H1 (cell line): ENCODE measurements around the gene XPO6. TPM values are rescaled to one million over a fixed set of nuclear protein-coding genes. Genes with fewer than 3 reads are reported as not detected.

Experiments used
- CTCF ChIA-PET: fragments of 300-600 bp; sonication (Branson Sonifier 250); formaldehyde crosslinking; loops from one replicate; lab custom pipeline; 2021; ENCODE audit not compliant: partially characterized antibody; lab: Charles Lee
- POLR2A ChIA-PET: fragments of 300-600 bp; sonication (Branson Sonifier 250); formaldehyde crosslinking; loops from one replicate; lab custom pipeline; 2021; ENCODE audit warnings: inconsistent platforms; ENCODE audit not compliant: partially characterized antibody; lab: Charles Lee
- DNase-seq, 2 experiments: peaks; one replicate each; pipeline versions ENCODE4 v3.0.0 to v3.0.0-alpha.2; 2010 to 2022; ENCODE audit warnings: low spot score in 2 of 2, low read depth in 1 of 2, mixed read lengths in 1 of 2
- FAIRE-seq: peaks from 2 replicates; lab custom pipeline; 2011; peaks lifted over from hg19 to GRCh38; lab: Jason Lieb, UNC
- H2AFZ ChIP-seq: 2 replicates; pipeline ENCODE4 v1.8.1; 2012; ENCODE audit warnings: low read length, inconsistent platforms
- H2AK5ac ChIP-seq: 2 replicates; pipeline ENCODE4 v1.6.1; 2013; ENCODE audit warnings: low read depth, low read length
- H2BK120ac ChIP-seq: replicated peaks from 2 replicates; pipeline ENCODE3; 2013; ENCODE audit warnings: low read depth, low read length, inconsistent platforms
- H2BK12ac ChIP-seq: 2 replicates; pipeline ENCODE4 v1.6.1; 2013; ENCODE audit warnings: low read depth, low read length
- H2BK15ac ChIP-seq: 2 replicates; pipeline ENCODE4 v1.6.1; 2013; ENCODE audit warnings: low read length
- H2BK20ac ChIP-seq: 2 replicates; pipeline ENCODE4 v1.6.1; 2013; ENCODE audit warnings: low read length
- H2BK5ac ChIP-seq: 2 replicates; pipeline ENCODE4 v1.6.1; 2013; ENCODE audit warnings: low read depth, low read length
- H3K14ac ChIP-seq: 2 replicates; pipeline ENCODE4 v1.6.1; 2013; ENCODE audit warnings: inconsistent platforms; ENCODE audit not compliant: insufficient read length
- H3K18ac ChIP-seq: 2 replicates; pipeline ENCODE4 v1.6.1; 2013; ENCODE audit warnings: low read length; ENCODE audit errors: extremely low read depth
- H3K23ac ChIP-seq: 2 replicates; pipeline ENCODE4 v1.6.1; 2013; ENCODE audit warnings: inconsistent platforms; ENCODE audit not compliant: insufficient read length
- H3K23me2 ChIP-seq: 2 replicates; pipeline ENCODE4 v1.6.1; 2013; ENCODE audit warnings: low read depth, low read length
- H3K27ac ChIP-seq: 2 replicates; pipeline ENCODE4 v1.6.1; 2011; ENCODE audit warnings: low read depth, low read length, inconsistent platforms
- H3K27me3 ChIP-seq, 4 experiments: replicated peaks in 1 of 4; 1 replicate in 1 of 4; 2 replicates in 3 of 4; pipeline versions ENCODE4 v1.6.1 to v1.8.1; 2011 to 2013; ENCODE audit warnings: low read length in 3 of 4, mild to moderate bottlenecking in 3 of 4, inconsistent platforms in 2 of 4, mixed read lengths in 2 of 4, moderate library complexity in 1 of 4; ENCODE audit not compliant: control insufficient read depth in 3 of 4, insufficient read depth in 3 of 4; ENCODE audit errors: extremely low read depth in 1 of 4
- H3K36me3 ChIP-seq, 4 experiments: 2 replicates each; pipeline versions ENCODE4 v1.6.1 to v1.8.1; 2011 to 2013; ENCODE audit warnings: mild to moderate bottlenecking in 4 of 4, low read length in 3 of 4, moderate library complexity in 2 of 4, control low read depth in 1 of 4, inconsistent platforms in 1 of 4; ENCODE audit not compliant: insufficient read depth in 4 of 4, control insufficient read depth in 2 of 4
- H3K4ac ChIP-seq: replicated peaks from 2 replicates; pipeline ENCODE3; 2013; ENCODE audit warnings: low read length, low read depth, mixed read lengths, inconsistent platforms; ENCODE audit not compliant: insufficient read length
- H3K4me1 ChIP-seq, 4 experiments: replicated peaks in 1 of 4; 1 replicate in 1 of 4; 2 replicates in 3 of 4; pipeline versions ENCODE4 v1.6.1 to v1.8.1; 2011 to 2013; ENCODE audit warnings: low read length in 3 of 4, inconsistent platforms in 2 of 4, mixed read lengths in 1 of 4; ENCODE audit not compliant: insufficient read depth in 4 of 4, control insufficient read depth in 3 of 4
- H3K4me2 ChIP-seq, 2 experiments: 2 replicates each; pipeline versions ENCODE4 v1.6.1 to v1.8.1; 2011 to 2013; ENCODE audit warnings: low read depth in 2 of 2, low read length in 2 of 2, control low read depth in 1 of 2, inconsistent platforms in 1 of 2, mild to moderate bottlenecking in 1 of 2; ENCODE audit not compliant: insufficient read depth in 1 of 2
- H3K4me3 ChIP-seq, 4 experiments: fragments of 200-600, 300-600 bp in 1 of 4; sonication (generic), shearing (Covaris generic), sonication (Bioruptor Twin) in 1 of 4; 2 replicates each; pipeline versions ENCODE4 v1.5.1 to v1.8.1; 2011 to 2016; ENCODE audit warnings: low read length in 4 of 4, low read depth in 3 of 4, control low read depth in 2 of 4, inconsistent platforms in 2 of 4, mild to moderate bottlenecking in 2 of 4, mixed read lengths in 1 of 4, moderate library complexity in 1 of 4; ENCODE audit not compliant: insufficient read depth in 2 of 4; ENCODE audit errors: extremely low read depth in 1 of 4
- H3K56ac ChIP-seq: replicated peaks from 2 replicates; pipeline ENCODE3; 2013; ENCODE audit warnings: low read depth, mild to moderate bottlenecking, mixed read lengths, low read length, inconsistent platforms; ENCODE audit not compliant: insufficient read length
- H3K79me1 ChIP-seq: 2 replicates; pipeline ENCODE4 v1.6.1; 2013; ENCODE audit warnings: low read depth, low read length, control low read depth
- H3K79me2 ChIP-seq, 2 experiments: 2 replicates each; pipeline versions ENCODE4 v1.6.1 to v1.8.1; 2012 to 2013; ENCODE audit warnings: low read length in 2 of 2, mild to moderate bottlenecking in 2 of 2, inconsistent platforms in 1 of 2; ENCODE audit not compliant: insufficient read depth in 2 of 2, control insufficient read depth in 1 of 2
- H3K9ac ChIP-seq, 4 experiments: replicated peaks in 1 of 4; 1 replicate in 1 of 4; 2 replicates in 3 of 4; pipeline versions ENCODE4 v1.6.1 to v1.8.1; 2011 to 2013; ENCODE audit warnings: low read depth in 3 of 4, low read length in 3 of 4, control low read depth in 2 of 4, mild to moderate bottlenecking in 2 of 4, moderate library complexity in 2 of 4, inconsistent platforms in 1 of 4; ENCODE audit errors: extremely low read depth in 1 of 4
- H3K9me3 ChIP-seq, 2 experiments: 2 replicates each; pipeline versions ENCODE4 v1.6.1 to v1.8.1; 2012 to 2013; ENCODE audit warnings: mild to moderate bottlenecking in 2 of 2, moderate library complexity in 2 of 2, control low read depth in 1 of 2, inconsistent platforms in 1 of 2, low read depth in 1 of 2, low read length in 1 of 2, mixed read lengths in 1 of 2; ENCODE audit not compliant: insufficient read depth in 2 of 2
- H4K20me1 ChIP-seq, 2 experiments: replicated peaks in 1 of 2; 2 replicates each; pipeline versions ENCODE3 to v1.8.1; 2011 to 2013; ENCODE audit warnings: inconsistent platforms in 2 of 2, low read length in 2 of 2, mild to moderate bottlenecking in 1 of 2; ENCODE audit not compliant: insufficient read depth in 2 of 2, control insufficient read depth in 1 of 2
- H4K5ac ChIP-seq: 2 replicates; pipeline ENCODE4 v1.6.1; 2013; ENCODE audit warnings: low read length, low read depth, mixed read lengths, inconsistent platforms; ENCODE audit not compliant: insufficient read length
- H4K8ac ChIP-seq: 2 replicates; pipeline ENCODE4 v1.8.0; 2013; ENCODE audit warnings: mild to moderate bottlenecking, moderate library complexity, low read length, inconsistent platforms; ENCODE audit not compliant: insufficient read depth; ENCODE audit errors: extremely low read depth
- H4K91ac ChIP-seq: replicated peaks from 2 replicates; pipeline ENCODE3; 2013; ENCODE audit warnings: low read length, mixed read lengths, inconsistent platforms; ENCODE audit not compliant: insufficient read length
- BCL11A ChIP-seq, 2 experiments: IDR thresholded peaks; one replicate each; pipeline ENCODE4 v1.6.1; 2011; ENCODE audit warnings: low read depth in 2 of 2, low read length in 2 of 2, mild to moderate bottlenecking in 2 of 2
- EZH2 ChIP-seq: fragments of 200-600 bp; sonication (generic); IDR thresholded peaks from 2 replicates; pipeline ENCODE4 v1.7.1; 2012; ENCODE audit warnings: low read depth, mild to moderate bottlenecking, moderate library complexity, low read length, inconsistent platforms; ENCODE audit not compliant: severe bottlenecking
- HDAC2 ChIP-seq, 2 experiments: fragments of 300-600 bp in 1 of 2; sonication (generic) in 1 of 2; IDR thresholded peaks; 2 replicates each; pipeline ENCODE4 v1.6.1; 2011 to 2012; ENCODE audit warnings: low read depth in 2 of 2, low read length in 2 of 2, mild to moderate bottlenecking in 2 of 2, moderate library complexity in 2 of 2, borderline replicate concordance in 1 of 2, inconsistent platforms in 1 of 2
- KDM5A ChIP-seq: fragments of 200-600 bp; IDR thresholded peaks from 2 replicates; pipeline ENCODE4 v1.7.1; 2012; ENCODE audit warnings: mild to moderate bottlenecking, low read length, inconsistent platforms, mixed read lengths
- POLR2A ChIP-seq, 2 experiments: IDR thresholded peaks; 1 replicate in 1 of 2; 2 replicates in 1 of 2; pipeline ENCODE4 v1.6.1; 2011; ENCODE audit warnings: low read depth in 2 of 2, low read length in 2 of 2, mild to moderate bottlenecking in 2 of 2; ENCODE audit errors: control extremely low read depth in 1 of 2
- POLR2AphosphoS5 ChIP-seq: IDR thresholded peaks from 2 replicates; pipeline ENCODE4 v1.6.1; 2011; ENCODE audit warnings: low read depth, low read length
- POU5F1 ChIP-seq: IDR thresholded peaks from 2 replicates; pipeline ENCODE4 v1.6.1; 2011; ENCODE audit warnings: low read depth, mild to moderate bottlenecking, low read length, moderate library complexity
- RNF2 ChIP-seq: fragments of 200-900, 300-1000 bp; sonication (generic); IDR thresholded peaks from 2 replicates; pipeline ENCODE4 v1.7.1; 2016; ENCODE audit warnings: borderline replicate concordance, low read depth, mild to moderate bottlenecking, antibody characterized with exemption, low read length; ENCODE audit not compliant: poor library complexity, severe bottlenecking; ENCODE audit errors: missing control alignments
- SIN3A ChIP-seq, 2 experiments: IDR thresholded peaks in 1 of 2; conservative IDR thresholded peaks in 1 of 2; 2 replicates each; pipeline ENCODE4 v1.6.1; 2011 to 2012; ENCODE audit warnings: low read length in 2 of 2, improper control_type of control experiment in 1 of 2, low read depth in 1 of 2, mild to moderate bottlenecking in 1 of 2
- SIX5 ChIP-seq: IDR thresholded peaks from 2 replicates; pipeline ENCODE4 v1.6.1; 2011; ENCODE audit warnings: mild to moderate bottlenecking, low read depth, low read length
- WGBS, 2 experiments: shearing (Covaris generic) in 1 of 2; methylation state at CpG; one replicate each; pipeline versions ENCODE4 v1.1.6 to v1.1.7; 2013 to 2015; ENCODE audit warnings: low lambda C conversion rate in 2 of 2, mixed read lengths in 2 of 2, inconsistent platforms in 1 of 2, low coverage in 1 of 2, missing lambda C conversion rate in 1 of 2; ENCODE audit not compliant: insufficient replicate concordance in 2 of 2, insufficient coverage in 1 of 2, insufficient read length in 1 of 2; ENCODE audit errors: extremely low coverage in 1 of 2, missing lambda C conversion rate in 1 of 2; 5-methylcytosine and 5-hydroxymethylcytosine counted together
- polyA plus RNA-seq, 7 experiments: library from polyadenylated mRNA; depleted of rRNA in 3 of 7; stranded (reverse) in 5 of 7; unstranded in 2 of 7; fragments of >200 nt in 5 of 7; fragments of 200-250 nt in 2 of 7; gene quantifications; 1 replicate in 5 of 7; 2 replicates in 1 of 7; 4 replicates in 1 of 7; pipeline versions ENCODE4 v1.2.1 to v1.2.3, GENCODE V29; 2011 to 2013; ENCODE audit warnings: missing spikeins in 2 of 7, mixed read lengths in 2 of 7
- total RNA-seq: library from RNA; stranded (reverse); fragmentation: NEBNext Ultra II Directional; extraction: Animal tissue kit (Norgen Biotek cat#: 25700); gene quantifications from 2 replicates; pipeline ENCODE4 v1.2.1, GENCODE V29; 2021

The XPO6 gene
- total and polyA plus RNA-seq, 2 of the 8 experiments (the other 6 are each of a cell fraction or from before 2014, with no cell fraction given): 152 to 254 TPM

DNA sequence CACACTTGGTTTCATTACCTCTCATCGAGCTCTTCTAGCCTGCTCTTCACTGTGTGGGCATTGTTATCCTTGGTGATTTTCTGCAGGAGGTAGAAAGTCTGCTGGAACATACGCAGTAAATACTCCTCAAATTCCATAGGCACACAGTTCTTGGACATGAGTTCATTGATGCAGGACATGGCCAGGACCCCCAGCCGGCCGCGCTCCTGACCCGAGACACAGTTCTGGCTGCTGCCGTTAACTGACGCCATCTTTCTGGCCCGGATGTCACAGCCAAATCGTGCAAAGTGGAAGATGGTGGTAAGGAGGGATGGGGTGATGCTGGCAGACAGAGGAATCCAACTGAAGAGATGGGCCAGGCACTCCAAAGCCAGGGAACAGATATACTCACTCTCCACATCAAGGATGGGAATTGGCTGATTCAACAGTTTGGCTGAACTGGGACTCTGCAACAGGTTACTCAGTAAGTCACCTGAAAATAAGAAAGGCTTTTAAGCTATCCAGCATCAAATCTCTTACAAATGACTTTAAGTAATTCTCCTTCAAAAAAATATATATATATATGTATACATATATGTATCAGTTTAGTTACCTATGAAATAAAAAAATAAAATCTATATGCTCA, 55.6 kb downstream of the XPO6 start:
- Histone ChIP-seq H3K27me3 (no peaks in the 10 kb centered on the region), H3K18ac (no peak overlapping the region), H3K79me2 (peaks cover 0 to 9% of the 10 kb centered on the region in 2 experiments; a peak in 2 of 4 replicates), H4K5ac (no peak overlapping the region), H3K56ac (no peak overlapping the region), H4K8ac (no peak overlapping the region), H2BK20ac (no peak overlapping the region), H3K23ac (no peak overlapping the region), H3K27ac (no peak overlapping the region), H3K4ac (no peak overlapping the region), H2BK120ac (no peak overlapping the region), H4K20me1 (peaks cover 0 to 2% of the 10 kb centered on the region in 2 experiments), H3K9ac (no peak overlapping the region; a peak in 1 of 7 replicates), H2AFZ (no peak overlapping the region), H3K14ac (no peak overlapping the region), H3K23me2 (no peaks in the 10 kb centered on the region), H4K91ac (no peak overlapping the region), H2BK5ac (no peak overlapping the region), H3K9me3 (no peaks in the 10 kb centered on the region), H3K36me3 (peaks cover 14 to 41% (median 25%) of the 10 kb centered on the region in 4 experiments), H2BK15ac (no peak overlapping the region), H3K79me1 (no peaks in the 10 kb centered on the region; the same call in none of the 2 replicates), H2AK5ac (no peak overlapping the region), H3K4me1 (no peaks in the 10 kb centered on the region; a peak in 1 of 7 replicates), H3K4me3 (no peak overlapping the region), H3K4me2 (no peak overlapping the region), H2BK12ac (no peak overlapping the region)
- DNase-seq (no peak), FAIRE-seq (no peak)
- 94% methylated on average over 10 of the region's 10 CpGs; no CpG with 5 or more reads in 1 of the 2 experiments for WGBS, 2 experiments
- ChIA-PET CTCF (no interaction called here), POLR2A (no interaction called here)
- TF ChIP-seq POLR2A (IDR thresholded peaks at IDR 0.05; ENCODE audit: control extremely low read depth in 1 of 2, low read depth in 2 of 2, low read length in 2 of 2) (no peak), RNF2 (no peak), SIN3A (conservative IDR thresholded peaks at IDR 0.05 in 1 of 2, IDR thresholded peaks at IDR 0.05 in 1 of 2; ENCODE audit: low read depth in 1 of 2, low read length in 2 of 2) (no peak), KDM5A (no peak), POLR2AphosphoS5 (no peak), HDAC2 (IDR thresholded peaks at IDR 0.05; ENCODE audit: borderline replicate concordance in 1 of 2, low read depth in 2 of 2, low read length in 2 of 2) (no peak), POU5F1 (no peak), BCL11A (IDR thresholded peaks at IDR 0.05; ENCODE audit: low read depth in 2 of 2, low read length in 2 of 2) (no peak), EZH2 (no peak), SIX5 (no peak)
